OCI-M1 (cell line): ENCODE data around the gene TENT5C.
A peak's percentile ranks its signal among the peaks of the same experiment; 100 is the strongest.

Source experiments
- DNase-seq: peaks from one replicate; lab custom pipeline; 2025; lab: John Stamatoyannopoulos, UW

Gene TENT5C

DNA sequence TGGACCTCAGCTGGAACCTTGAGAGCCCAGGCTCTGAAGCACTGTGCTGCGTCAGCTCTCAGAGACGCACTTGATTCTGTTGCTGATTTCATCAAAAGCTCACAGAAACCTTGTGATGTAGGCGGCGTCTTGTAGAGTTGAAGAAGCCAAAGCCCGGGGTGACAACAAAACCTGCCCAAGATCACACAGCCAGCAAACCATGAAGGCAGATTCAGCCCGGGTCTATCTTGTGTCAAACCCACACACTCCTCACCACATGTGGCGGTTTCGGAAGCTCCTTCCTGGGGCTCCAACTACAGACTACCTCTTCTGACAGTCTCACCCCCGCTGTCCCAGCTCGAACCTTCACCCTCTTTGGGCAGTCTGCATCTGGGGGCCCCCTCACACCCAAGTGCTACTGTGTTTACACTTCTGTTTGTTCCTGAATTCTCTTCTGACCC, 50.4 kb downstream of the TENT5C start:
- DNase-seq, result no peak

DNA sequence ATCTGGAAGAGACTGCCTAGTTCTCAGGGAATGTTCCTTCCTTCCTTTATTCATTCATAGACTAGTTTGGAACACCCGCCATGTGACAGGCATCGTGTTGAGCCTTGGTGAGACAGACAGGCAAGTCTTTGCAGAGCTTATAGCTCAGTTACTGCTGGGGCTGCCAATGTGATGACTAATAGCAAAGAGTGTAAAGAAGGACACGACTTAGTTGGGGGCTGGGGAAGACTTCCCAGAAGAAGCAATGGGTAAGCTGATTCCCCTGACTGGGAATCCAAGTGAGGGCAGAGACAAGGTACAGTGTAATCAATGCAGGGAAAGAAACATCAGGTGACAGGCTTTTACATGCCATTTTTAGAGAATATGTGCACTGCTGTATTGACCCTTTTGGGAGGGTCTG, 51.2 kb downstream of the TENT5C start:
- DNase-seq, result no peak

DNA sequence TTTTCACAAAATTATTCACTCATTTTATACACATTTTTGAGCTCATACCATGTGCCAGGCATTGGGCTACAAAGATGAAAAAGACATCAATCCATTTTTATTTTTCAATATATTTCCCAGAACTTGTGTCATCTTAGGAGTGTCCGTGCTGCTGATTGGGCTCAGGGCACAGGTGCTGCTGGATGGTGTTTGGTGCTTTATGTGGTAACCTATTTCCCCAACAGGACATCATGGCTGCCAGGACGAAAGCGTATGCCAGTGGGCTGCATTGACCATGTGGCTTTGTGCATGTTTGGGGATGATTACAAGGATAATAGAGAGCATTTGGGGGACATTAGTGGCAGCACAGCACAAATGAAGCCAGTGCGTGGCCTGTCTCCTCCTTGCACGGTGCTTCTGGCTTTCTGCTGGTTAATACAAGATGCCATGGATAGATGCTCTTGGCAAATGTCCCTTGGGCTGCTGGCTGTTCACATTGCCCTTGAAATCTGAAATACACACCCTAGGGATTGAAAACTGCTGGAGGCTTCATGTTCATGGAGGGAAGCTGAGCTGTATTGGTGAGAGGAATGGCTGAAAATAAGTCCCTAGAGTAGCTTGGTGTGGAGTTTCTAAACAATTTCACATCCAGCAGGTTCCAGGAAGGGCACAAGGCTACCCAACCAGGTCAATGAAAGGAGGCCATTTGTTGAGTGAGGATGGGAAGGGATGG, 52.3 kb downstream of the TENT5C start:
- DNase-seq, result no peak

DNA sequence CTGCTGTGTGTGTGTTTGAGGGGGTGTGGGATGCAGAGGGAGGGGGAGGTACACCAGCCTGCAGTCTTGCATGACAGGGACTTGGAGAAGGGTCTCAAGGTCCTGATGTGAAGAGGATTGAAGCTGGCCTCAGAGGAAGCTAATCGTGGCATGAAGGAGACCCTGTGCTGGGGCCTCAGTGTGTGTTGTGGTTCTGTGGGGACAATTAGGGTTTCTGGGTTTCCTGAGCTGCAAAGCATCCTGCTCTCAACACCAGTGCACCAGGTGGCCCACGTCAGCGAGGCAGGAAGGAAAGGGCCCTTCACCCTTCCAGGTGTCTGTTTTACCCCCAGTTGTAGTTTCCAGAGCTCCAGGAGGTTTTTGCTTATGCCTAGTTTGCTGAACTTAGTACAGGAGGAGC, 52.8 kb downstream of the TENT5C start:
- DNase-seq, result no peak

DNA sequence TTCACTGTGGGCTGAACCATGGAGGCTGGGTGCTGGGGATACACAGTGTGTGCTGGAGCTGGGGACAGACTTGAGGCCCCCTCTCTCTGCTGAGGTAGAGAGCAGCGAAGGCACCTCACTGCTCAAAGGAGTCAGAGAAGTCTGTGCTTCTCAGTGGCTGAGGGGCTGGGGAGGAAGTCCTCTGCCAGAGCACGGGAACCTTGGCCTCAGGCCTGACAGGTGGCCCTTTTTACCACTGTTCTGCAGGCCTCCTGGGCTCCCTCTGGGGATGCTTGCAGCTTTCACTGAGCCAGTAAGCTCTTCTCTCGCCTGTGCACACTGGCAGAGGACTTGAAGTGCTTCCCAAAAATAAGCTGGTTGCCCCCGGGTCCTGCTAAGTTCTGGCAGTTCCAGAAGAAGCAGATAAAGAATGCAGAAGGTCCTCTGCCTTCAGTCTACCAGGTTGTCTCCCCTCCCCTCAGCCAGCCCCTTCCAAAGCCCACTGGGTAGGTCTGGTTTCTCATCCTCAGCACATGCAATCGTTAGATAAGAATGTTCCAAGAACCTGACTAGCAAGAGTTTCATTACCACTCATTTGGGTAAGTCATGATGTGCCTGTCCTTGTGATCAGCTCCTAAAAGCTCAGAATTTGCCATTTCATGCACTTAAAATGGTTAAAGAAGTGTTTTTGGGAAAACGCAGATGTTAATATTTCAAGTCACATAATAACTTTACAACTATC, 53.9 kb downstream of the TENT5C start:
- peak; percentile 98 for DNase-seq

DNA sequence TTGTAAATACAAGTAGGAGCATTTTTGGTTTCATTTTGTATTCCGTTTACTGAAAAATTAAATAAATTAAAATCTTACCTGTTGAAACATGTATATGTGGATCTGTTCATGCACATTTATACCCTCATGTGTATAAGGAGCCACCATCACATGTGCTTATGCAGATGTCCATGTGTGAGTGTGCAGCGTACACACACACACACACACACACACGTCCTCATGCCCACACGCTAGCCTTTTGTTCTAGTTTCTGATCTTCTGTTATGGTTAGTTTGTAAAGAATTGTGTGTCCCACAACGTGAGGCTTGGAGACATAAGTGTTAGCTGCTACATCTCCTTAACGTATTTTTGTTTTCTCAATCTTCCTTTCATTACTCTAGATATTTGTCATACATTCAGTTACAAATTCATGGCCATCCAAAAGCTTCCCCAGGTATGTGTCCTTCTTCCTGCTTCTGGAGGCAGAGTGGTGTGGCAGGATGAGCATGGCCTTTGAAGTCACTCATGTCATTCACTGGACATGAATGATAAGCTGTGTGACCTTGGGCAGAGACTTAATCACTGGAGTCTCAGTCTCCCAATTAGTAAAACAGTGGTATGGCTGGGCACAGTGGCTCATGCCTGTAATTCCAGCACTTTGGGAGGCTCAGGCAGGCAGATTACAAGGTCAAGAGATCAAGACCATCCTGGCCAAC, 54.6 kb downstream of the TENT5C start:
- peak; percentile 77 for DNase-seq

DNA sequence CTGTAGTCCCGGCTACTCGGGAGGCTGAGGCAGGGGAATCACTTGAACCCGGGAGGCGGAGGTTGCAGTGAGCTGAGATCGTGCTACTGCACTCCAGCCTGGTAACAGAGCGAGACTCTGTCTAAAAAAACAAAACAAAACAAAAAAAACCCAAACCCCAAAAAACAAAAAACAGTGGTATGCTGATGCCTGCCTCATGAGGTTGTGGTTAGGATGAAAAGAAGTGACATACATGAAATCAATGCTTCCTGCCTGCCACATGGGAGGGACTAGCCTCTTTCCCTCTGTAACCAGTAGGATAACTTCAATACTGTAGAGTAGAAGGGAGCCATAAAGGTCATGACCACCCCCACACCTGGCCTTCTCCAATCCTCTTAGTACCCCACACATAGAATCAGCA, 55.2 kb downstream of the TENT5C start:
- DNase-seq, result peak; percentile 52

DNA sequence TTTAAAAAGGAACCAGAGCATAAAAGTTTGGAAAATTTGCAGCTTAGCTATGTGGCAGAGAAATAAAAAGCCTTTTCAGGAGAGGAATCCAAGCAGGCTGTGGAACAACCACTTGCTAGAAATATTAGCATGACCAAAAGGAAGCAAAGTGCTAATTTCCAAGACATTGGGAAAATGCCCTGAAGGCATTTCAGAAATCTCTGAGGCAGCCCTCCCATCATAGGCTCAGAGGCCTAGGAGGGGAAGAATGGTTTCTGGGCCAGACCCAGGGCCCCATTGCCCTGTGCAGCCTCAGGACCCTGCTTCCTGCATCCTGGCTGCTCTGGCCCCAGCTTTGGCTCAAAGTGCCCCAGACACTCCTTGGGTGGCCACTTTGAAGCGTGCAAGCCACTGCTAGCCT, 56.8 kb downstream of the TENT5C start:
- no peak for DNase-seq

DNA sequence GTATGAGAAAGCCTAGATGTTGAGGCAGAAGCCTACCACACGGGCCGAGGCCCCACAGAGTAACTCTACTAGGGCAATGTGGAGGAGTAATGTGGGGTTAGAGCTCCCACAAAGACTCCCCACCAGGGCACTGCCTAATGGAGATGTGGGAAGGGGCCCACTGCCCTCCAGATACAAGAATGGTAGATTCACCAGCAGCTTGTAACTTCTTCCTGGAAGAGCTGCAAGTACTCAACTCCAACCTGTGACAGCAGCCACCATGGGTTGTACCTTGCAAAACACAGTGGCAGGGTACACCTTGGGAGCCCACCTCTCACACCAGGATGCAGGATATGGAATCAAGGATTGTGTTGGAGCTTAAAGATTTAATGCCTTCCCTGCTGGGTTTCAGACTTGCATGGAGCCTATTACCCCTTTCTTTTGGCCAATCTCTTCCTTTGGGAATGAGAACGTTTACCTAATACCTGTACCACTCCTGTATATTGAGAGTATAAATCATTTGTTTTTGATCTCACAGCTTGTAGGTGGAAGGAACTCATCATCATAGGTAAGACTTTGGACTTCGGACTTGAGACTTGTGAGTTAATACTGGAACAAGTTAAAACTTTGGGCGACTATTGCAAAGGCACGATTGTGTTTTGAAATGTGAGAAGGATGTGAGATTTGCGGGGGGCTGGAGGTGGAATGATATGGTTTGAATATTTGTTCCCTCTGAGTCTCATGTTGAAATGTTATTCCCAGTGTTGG, 57.5 kb downstream of the TENT5C start:
- no peak for DNase-seq

DNA sequence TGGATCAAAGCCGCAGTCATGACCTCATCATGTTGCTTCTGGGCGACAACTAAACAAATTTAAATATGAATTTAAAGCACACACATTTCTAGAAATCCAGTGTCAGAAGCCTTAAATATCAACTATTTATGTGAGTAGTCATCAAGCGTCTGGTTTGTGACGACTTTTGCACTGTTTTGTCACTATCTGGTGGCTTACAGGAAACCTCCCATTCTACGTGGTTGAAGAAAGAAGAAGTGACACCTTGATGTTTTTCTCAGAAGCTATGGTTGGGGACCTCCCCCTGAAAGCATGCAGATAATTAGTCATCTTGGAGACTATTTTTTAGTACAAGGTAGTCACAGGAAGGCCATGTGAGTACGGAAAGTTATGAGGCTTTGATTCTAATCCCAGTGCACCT, 58.5 kb downstream of the TENT5C start:
- peak; percentile 50 for DNase-seq

DNA sequence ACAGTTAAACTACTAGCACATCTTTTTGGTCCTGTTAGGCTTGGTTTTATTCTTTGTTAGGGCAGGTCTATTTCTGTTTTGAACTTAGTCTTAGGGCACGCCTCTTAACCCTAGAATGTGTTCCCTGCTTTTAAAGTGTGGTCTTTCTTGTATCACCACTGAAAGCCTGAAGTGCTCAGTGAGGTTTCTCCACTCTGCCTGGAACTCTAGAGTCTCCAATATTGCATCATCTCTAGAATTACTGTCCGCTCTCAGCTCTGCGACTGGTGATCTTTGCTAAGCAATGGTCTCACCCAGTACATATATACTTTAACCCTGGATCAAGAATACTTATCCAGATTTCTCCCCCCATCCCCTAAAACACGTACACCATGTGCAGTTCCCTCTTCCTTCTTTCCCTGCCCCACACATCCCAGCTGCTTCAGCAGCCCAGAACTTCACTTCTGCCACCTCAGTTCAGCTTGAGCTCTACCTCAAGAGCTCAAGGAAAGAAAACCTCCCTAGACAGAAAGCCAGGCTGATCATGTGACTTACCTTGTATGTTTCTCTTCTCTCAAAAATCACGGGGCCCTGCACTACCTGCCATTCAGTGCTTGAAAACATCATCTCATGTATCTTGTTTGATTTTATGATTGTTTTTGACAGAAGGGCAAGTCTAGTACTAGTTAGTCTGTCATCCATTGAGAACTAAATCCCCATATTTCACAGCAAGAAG, 59.9 kb downstream of the TENT5C start:
- DNase-seq, result no peak

DNA sequence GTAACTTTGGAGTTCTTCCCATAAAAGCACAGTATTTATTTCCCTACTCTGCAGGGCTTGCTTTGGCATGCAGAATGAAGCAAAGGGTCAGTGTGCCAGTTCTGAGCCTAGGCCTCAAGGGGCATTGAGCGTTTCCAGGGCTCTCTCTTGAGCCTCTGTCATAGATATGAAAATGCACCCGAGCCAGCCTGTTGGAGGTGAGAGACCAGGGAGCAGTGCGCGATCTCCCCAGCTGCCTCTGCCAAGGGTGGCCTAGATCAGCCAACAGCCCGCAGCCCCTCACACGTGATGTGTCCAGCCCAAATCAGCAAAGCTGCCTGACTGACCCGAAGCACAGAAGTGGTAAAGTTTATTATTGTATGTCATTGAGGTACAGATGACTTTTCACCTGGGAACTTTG, 63.7 kb downstream of the TENT5C start:
- DNase-seq, result no peak

DNA sequence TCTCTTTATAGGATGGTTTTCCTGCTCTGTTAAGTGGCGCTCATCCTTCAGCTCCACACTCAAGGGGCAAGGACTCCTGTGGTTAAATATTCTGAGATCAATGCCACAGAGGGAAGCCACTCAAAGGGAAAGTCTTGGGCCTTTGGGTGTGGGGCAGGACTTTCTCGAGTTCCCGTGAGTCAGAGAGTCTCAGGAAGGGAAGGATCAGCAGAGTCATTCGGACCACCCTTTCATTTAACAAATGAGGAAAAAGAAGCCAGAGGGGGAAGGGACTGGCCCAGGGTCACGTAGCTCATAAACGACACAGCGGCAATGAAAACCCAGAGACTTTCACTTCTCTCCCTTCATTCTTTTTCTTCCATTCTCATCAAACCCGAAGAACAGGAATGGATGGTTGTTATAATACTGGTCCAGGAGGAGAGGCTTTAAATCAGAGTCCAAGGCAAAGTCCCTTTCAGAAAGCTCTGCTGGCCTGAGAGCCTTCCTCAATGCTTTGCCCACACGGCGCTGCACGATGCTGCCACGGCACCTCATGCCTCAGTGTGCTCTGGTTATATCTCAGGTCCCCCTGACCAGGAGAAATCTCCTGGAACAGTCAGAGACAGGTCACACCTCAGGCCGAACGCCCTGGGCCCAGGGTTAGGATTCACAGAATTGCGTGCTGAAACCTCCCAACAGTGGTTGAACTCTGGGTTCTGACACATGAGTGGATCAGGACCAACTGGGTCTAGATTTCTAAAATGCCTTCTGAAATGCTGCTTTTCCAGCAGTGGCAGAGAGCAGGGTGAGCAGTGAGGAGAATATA, 65.3 kb downstream of the TENT5C start:
- DNase-seq, result no peak

DNA sequence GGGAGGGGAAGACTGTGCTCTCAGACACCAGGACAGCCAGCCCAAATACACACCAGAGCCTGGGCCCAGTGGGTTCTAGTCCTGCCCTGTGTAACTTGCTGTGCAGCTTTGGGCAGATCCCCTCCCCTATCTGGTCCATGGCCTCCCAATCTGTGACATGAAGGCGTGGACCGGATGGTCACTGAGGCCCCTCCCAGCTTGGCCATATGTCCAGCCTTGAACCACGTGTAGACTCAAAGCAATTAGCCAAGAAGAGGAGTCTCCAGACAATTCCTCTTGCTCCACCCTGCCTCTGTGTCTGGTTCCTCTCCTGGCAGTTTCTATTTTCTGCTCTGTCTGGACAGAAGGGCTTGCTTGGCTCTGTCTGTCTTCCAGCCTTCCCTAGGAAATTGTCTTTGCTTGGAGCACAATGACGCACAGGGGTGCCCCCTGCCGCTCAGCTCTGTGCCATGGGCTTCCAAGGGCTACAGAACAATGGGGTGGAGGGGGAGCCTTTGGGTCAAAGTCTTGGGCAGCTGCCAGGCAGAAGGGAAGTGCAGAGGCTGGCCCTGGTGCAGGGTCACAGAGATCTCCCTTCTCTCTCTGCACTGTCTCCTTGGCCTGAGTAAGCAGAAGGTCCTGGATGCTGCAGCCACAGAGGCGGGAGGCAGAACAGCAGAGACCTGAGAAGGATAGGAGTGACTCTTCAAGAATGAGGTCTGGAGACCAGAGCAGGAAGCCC, 66.1 kb downstream of the TENT5C start:
- peak; percentile 94 for DNase-seq

DNA sequence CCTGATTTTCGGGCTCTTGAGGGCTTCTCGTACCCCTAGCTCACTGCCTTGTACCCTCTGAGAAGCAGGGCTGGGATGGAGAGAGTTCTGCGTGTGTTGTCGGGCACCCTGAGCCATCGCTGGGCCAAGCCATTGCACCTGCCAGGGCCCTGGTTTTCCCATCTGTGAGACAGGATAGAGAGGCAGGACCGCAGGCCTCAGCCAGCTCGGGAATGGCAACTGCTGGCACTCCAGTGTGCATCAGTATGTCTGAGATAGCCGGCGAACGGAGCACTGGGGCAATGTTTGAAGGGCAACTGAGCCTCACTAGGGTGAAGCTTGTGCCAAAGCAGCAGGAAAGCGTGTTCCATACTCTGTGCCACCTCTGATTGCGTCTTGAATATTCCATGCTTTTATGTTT, 66.9 kb downstream of the TENT5C start:
- DNase-seq, result no peak

DNA sequence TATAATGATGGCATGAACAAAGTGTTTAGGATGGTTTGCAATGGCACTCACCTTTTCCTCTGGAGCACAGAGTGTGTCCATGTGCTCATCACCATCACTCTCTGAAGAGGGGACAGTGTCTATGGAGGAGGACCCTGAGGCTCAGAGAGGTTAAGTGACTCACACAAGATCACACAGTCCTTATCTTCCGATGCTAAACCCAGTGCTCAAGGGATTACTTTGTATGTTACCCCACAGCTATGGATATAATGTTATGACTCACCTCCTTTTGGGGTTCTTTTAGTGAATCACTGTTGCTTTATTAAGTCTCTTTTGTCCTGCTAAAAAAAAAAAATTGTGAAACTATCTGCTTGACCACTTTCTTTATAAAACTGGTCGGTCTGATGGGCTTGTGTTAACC, 67.6 kb downstream of the TENT5C start:
- DNase-seq, result no peak

DNA sequence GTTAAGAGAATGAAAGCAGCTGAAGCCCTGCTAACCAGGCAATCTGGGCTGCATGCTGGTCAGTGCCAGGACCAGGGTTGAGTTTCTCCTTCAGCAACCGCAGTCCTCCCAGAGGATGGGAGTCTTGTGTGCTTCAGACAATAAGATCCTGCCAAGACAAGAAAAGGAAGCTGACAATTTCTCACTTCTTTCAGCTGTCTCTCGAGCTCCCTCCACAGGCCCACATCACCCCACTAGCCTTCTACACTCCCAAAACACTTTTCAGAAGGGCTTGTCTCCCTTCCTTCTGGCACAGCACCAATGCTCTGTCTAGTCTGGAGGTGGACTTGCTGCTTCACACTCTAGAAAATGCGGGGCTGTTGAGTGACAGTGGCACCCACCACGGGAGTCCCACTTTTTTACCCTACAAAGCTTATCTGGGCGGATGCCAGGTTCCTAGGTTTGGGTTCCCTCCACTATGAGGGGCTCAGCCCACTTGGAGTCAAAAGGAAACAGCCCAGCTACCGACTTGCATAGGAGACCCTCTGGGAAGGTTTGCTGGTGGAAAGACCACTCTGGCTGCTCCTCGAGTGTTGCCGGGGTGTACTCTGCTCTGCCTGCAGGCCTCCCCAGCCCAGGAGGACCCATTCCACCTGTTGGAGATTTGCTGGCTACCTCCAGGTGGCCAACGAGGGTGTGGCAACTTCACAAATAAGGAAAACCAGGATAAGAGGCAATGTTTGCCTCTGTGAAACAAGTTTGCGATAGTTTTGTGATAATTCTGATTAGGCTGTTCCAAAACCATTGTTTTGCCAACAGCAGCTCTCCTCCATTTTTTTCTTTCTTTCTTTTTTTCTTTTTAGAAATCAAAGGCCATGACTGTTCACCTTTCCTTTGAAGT, 68.9 kb downstream of the TENT5C start:
- DNase-seq, result peak; percentile 88

DNA sequence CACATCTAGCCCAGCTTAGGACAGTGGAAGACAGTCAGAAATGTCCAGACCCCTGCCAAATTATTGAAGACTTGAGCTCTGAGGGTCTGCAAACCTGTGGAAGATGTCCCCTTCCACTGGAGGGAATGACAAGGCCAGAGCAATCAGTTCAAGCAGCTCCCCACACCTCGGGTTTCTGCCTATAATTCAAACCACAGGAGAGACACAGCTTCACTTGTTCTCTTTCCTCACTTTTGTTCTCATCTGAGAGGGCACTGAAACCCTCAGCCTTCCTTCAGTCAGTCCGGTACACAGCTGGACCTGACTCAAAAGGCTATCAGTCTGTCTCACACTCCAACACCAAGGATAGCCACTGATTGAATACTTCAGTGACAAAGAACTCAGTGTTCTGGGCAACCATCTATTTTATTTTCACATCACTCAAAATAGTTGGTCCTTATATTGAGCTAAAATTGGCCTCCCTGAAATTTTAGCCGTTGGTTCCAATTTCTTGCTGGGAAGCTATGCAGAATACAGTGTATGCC, 70.1 kb downstream of the TENT5C start:
- DNase-seq, result no peak

DNA sequence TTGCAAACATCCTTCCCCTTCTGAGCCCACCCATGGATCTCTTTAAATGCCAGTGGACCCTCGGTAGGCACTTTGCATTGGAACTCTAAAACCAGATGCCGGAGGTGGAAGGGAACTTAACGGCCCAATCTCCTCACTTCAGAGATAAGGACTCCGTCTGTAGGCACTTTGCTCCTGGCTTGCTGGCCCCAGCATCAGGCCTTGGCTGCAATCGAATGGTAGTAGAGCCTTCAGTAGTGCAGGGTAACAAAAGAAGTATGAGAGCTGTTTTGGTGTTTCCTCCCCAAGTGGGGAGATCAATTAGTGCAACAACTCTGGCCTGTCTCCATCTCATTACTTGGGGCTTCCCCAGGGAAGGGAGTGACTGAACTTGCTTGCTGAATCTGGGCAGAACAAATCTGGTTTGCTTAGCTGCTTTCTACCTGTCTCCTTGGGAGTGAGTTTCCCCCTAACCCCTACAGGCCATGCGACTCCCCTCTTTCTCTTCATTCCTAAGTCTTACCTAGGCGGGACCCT, 70.8 kb downstream of the TENT5C start:
- no peak for DNase-seq
